Left ventricle myocardium inferior (tissue), 1 donor: Measurements from ENCODE around the gene BBS9. TPM values are rescaled to one million over a fixed set of nuclear protein-coding genes. Genes with fewer than 3 reads are reported as not detected.

Experiments used
- DNase-seq: peaks from one replicate; pipeline ENCODE4 v3.0.0-alpha.2; 2020
- H3K27ac ChIP-seq: fragments of 200-600 bp; replicated peaks from 2 replicates; pipeline ENCODE4 v1.8.0; 2021
- H3K27me3 ChIP-seq: fragments of 200-600 bp; 2 replicates; pipeline ENCODE4 v1.8.0; 2021; ENCODE audit warnings: low read depth
- H3K36me3 ChIP-seq: fragments of 200-600 bp; 2 replicates; pipeline ENCODE4 v1.8.0; 2021
- H3K4me1 ChIP-seq: fragments of 200-600 bp; 2 replicates; pipeline ENCODE4 v1.8.0; 2021
- H3K4me3 ChIP-seq: fragments of 200-600 bp; 2 replicates; pipeline ENCODE4 v1.8.0; 2021; ENCODE audit warnings: mild to moderate bottlenecking, moderate library complexity
- H3K9me3 ChIP-seq: fragments of 200-600 bp; replicated peaks from 2 replicates; pipeline ENCODE4 v1.8.0; 2021
- intact Hi-C: fragments of 100-400 bp; cut with micrococcal nuclease; formaldehyde crosslinking; loops from one replicate; pipeline ENCODE4 v1.11.0; 2022
- total RNA-seq: library from RNA; stranded (reverse); fragmentation: NEBNext Ultra II Directional; extraction: Animal tissue kit (Norgen Biotek cat#: 25700); gene quantifications from one replicate; pipeline ENCODE4 v1.2.1, GENCODE V29; 2021
- TF ChIP-seq, protein P1 (sequence below): fragments of 200-600 bp; IDR thresholded peaks from 2 replicates; pipeline ENCODE4 v1.8.0; 2021; ENCODE audit warnings: antibody characterized with exemption, mild to moderate bottlenecking, borderline replicate concordance
- donor health status: DM: no; HTN: yes; CAD: no; lungs with severe emphysema.

BBS9 gene
- total RNA-seq, 1 donor from 2014 or later = 13.7 TPM

DNA sequence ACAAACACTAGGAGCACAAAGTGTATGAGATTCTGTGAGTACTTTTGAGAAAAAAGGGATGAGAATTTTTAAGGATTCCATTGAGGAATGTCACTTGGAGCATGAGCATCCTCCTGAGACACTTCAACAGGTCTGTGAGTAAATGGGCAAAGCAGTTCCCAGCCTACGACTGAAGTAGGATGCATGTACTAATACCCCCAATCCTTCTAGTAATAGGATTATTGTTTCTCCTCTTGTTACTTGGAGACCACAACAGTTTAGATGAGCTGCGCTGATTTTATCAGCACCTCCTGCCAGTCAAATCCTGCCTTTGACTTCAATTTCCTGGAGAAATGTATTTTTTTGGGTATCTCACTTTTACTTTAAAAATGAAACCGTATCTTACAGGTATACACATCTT lies 820 bp downstream of the BBS9 start:
- TF ChIP-seq, protein P1, sequence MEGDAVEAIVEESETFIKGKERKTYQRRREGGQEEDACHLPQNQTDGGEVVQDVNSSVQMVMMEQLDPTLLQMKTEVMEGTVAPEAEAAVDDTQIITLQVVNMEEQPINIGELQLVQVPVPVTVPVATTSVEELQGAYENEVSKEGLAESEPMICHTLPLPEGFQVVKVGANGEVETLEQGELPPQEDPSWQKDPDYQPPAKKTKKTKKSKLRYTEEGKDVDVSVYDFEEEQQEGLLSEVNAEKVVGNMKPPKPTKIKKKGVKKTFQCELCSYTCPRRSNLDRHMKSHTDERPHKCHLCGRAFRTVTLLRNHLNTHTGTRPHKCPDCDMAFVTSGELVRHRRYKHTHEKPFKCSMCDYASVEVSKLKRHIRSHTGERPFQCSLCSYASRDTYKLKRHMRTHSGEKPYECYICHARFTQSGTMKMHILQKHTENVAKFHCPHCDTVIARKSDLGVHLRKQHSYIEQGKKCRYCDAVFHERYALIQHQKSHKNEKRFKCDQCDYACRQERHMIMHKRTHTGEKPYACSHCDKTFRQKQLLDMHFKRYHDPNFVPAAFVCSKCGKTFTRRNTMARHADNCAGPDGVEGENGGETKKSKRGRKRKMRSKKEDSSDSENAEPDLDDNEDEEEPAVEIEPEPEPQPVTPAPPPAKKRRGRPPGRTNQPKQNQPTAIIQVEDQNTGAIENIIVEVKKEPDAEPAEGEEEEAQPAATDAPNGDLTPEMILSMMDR = no peak
- Histone ChIP-seq H3K4me3 (peak overlapping the region; percentile 80), H3K27ac (no peak overlapping the region), H3K27me3 (no peaks in the 10 kb centered on the region), H3K4me1 (peaks cover 34% of the 10 kb centered on the region), H3K9me3 (peaks cover 6% of the 10 kb centered on the region), H3K36me3 (peaks cover 4% of the 10 kb centered on the region)
- DNase-seq = no peak
- intact Hi-C loops = no loop called here

DNA sequence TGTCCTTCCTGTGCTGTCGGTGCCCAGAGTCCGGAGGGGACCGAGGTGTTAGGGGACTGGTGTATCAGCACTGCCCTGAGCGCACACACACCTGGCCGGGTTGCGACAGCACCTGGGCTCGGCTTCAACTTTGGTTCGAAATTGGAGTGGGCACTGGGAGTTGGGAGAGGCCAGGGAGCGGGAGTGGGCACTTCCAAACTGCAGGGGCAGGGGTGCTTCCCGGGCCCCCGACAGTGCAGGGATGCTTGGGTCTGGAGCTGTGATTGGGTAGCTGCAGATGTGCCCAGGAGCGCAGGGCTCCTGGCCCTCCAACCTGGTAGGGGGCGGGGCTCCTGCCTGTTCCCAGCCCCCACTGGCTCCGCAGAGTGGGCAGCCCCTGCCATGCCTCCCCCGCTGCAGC lies 7.7 kb downstream of the BBS9 start:
- Histone ChIP-seq H3K27ac (no peak overlapping the region), H3K4me1 (peaks cover 3% of the 10 kb centered on the region), H3K4me3 (no peak overlapping the region), H3K9me3 (peaks cover 21% of the 10 kb centered on the region), H3K27me3 (no peaks in the 10 kb centered on the region), H3K36me3 (peaks cover 4% of the 10 kb centered on the region)
- no peak for DNase-seq
- intact Hi-C loops = no loop called here
- TF ChIP-seq, protein P1 = no peak

DNA sequence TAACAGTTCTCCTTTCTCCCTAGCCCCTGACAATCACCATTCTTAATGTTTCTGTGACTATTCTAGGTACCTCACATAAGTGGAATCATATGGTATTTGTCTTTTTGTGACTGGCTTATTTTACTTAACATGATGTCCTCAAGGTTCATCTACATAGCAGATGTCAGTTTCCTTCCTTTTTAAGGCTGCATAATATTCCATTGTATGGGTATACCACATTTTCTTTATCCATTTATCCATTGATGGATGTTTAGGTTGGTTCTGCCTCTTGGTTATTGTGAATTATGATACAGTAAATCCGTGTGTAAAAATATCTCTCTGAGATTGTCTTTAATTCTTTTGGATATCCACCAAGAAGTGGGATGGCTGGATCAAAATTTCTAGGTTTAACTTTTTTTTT lies 13.2 kb downstream of the BBS9 start:
- intact Hi-C loops = no loop called here

DNA sequence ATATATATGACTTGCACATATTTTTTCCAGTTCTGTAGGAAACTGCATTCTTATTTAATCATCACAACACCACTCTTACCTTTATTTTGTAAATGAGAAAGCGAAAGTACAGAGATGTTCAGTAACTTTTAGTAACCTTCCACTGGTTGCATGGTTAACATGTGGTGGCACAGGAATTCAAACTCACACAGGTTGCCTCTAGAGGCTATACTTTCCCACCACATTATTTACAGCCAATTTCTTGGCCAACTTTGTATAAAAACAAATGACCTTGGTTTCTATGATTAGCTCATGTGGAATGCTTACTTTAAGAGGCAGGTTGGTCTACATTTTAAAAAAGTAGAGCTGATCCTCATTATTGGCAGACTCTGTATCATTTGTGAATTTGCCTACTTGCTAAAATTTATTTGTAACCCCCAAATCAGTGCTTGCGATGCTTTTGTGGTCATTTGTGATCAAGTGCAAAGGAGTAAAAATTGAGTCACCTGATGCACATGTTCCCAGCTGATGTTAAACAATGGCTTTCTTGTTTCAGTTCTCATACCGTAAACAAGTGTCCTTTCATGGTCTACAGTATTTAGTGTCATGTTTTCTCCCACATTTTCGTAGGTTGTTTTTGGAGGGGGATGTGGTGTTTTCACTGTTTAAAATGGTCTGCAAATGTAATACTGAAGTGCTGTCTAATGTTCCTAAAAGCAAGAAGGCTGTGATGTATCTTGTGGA lies 14.8 kb downstream of the BBS9 start:
- no peaks in the 10 kb centered on the region for H3K4me1 ChIP-seq
- H3K9me3 ChIP-seq = peaks cover 8% of the 10 kb centered on the region
- H3K4me3 ChIP-seq = no peak overlapping the region
- H3K36me3 ChIP-seq = no peaks in the 10 kb centered on the region
- TF ChIP-seq, protein P1 = no peak
- no peaks in the 10 kb centered on the region for H3K27me3 ChIP-seq
- no peak overlapping the region for H3K27ac ChIP-seq
- no peak for DNase-seq
- intact Hi-C loops = no loop called here

More for the DNA sequence above, 13.2 kb downstream of the BBS9 start:
- no peak overlapping the region for H3K27ac ChIP-seq
- H3K4me1 ChIP-seq = no peaks in the 10 kb centered on the region
- H3K36me3 ChIP-seq = no peaks in the 10 kb centered on the region
- H3K27me3 ChIP-seq = no peaks in the 10 kb centered on the region
- TF ChIP-seq, protein P1 = no peak
- no peak for DNase-seq
- peaks cover 8% of the 10 kb centered on the region for H3K9me3 ChIP-seq
- H3K4me3 ChIP-seq = no peak overlapping the region

DNA sequence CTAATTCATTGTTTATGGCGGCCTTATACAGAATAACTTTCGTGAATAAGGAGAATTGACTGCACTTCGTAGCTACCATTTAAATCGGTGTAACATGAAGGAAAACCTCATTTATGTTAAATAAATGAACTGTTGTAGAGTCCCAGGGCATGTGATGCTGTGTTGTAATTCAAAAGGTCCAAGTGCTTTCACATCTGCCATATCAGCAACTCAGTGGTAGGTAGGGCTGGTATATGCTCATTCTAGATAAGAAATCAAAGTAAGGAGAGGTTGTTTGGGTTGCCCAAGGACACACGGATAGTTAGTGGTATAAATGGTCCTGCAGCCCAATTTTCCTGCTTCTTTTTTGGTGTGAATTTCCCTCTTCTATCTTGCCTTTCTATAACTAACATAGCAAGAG lies 15.8 kb downstream of the BBS9 start:
- H3K27ac ChIP-seq = no peak overlapping the region
- intact Hi-C loops = no loop called here
- H3K4me3 ChIP-seq = no peak overlapping the region
- no peaks in the 10 kb centered on the region for H3K36me3 ChIP-seq
- no peaks in the 10 kb centered on the region for H3K4me1 ChIP-seq
- H3K27me3 ChIP-seq = no peaks in the 10 kb centered on the region
- H3K9me3 ChIP-seq = peaks cover 8% of the 10 kb centered on the region
- TF ChIP-seq, protein P1 = no peak
- DNase-seq = no peak
